PC-3 (cell line): ENCODE data around the gene ASIC5. TPM values are rescaled to one million over a fixed set of nuclear protein-coding genes. Genes with fewer than 3 reads are reported as not detected.

ENCODE experiments used
- ATAC-seq: fragments of 200-7000 bp; cut with Tn5 transposase; 2 replicates; pipeline ENCODE4 v1.9.1; 2020; ENCODE audit warnings: mild to moderate bottlenecking, moderate library complexity
- BruUV-seq: library from RNA; stranded (reverse); fragments of 400-500 nt; replicated peaks from 2 replicates; lab custom pipeline; 2021; lab: Mats Ljungman, UMichigan
- CTCF ChIA-PET: fragments of 300-600 bp; sonication (Branson Sonifier 250); formaldehyde crosslinking; loops from one replicate; lab custom pipeline; 2022; ENCODE audit warnings: antibody characterized with exemption; lab: Charles Lee
- POLR2A ChIA-PET: fragments of 300-600 bp; sonication (Branson Sonifier 250); formaldehyde crosslinking; loops from one replicate; lab custom pipeline; 2022; ENCODE audit warnings: antibody characterized with exemption; ENCODE audit not compliant: unreplicated experiment; lab: Charles Lee
- DNase-seq: peaks from one replicate; pipeline ENCODE4 v3.0.0-alpha.2; 2015
- H2AFZ ChIP-seq: fragments of 300-600 bp; sonication (generic); 2 replicates; pipeline ENCODE4 v1.6.0; 2016; ENCODE audit warnings: antibody characterized with exemption, low read length
- H3F3A ChIP-seq: fragments of 300-600 bp; sonication (generic); one replicate; pipeline ENCODE4 v1.6.0; 2017; ENCODE audit warnings: antibody characterized with exemption, low read length, control low read depth, mild to moderate bottlenecking; ENCODE audit not compliant: unreplicated experiment
- H3K27ac ChIP-seq: fragments of 300-600 bp; sonication (generic); 2 replicates; pipeline ENCODE4 v1.5.1; 2016; ENCODE audit warnings: mild to moderate bottlenecking, low read length
- H3K27me3 ChIP-seq: fragments of 300-600 bp; sonication (generic); 2 replicates; pipeline ENCODE4 v1.6.1; 2016; ENCODE audit warnings: low read length, mixed read lengths
- H3K36me3 ChIP-seq: fragments of 300-600 bp; sonication (generic); 2 replicates; pipeline ENCODE4 v1.6.1; 2016; ENCODE audit warnings: low read depth, mixed run types, low read length, mixed read lengths
- H3K4me1 ChIP-seq: fragments of 300-600 bp; sonication (generic); 2 replicates; pipeline ENCODE4 v1.5.1; 2016; ENCODE audit warnings: low read length; ENCODE audit not compliant: insufficient read depth
- H3K4me2 ChIP-seq: fragments of 300-600 bp; sonication (generic); 2 replicates; pipeline ENCODE4 v1.6.0; 2016; ENCODE audit warnings: low read length
- H3K4me3 ChIP-seq: fragments of 300-600 bp; sonication (generic); 2 replicates; pipeline ENCODE4 v1.5.1; 2016; ENCODE audit warnings: mild to moderate bottlenecking, low read length, mixed read lengths
- H3K79me2 ChIP-seq: fragments of 300-600 bp; sonication (generic); 2 replicates; pipeline ENCODE4 v1.6.1; 2017; ENCODE audit warnings: low read length, mixed read lengths
- H3K9ac ChIP-seq: fragments of 300-600 bp; sonication (generic); 2 replicates; pipeline ENCODE4 v1.6.0; 2016; ENCODE audit warnings: mild to moderate bottlenecking, low read length
- H3K9me2 ChIP-seq: fragments of 300-600 bp; sonication (generic); replicated peaks from 2 replicates; pipeline ENCODE4 v1.6.1; 2016; ENCODE audit warnings: mixed run types, low read length, mixed read lengths
- H3K9me3 ChIP-seq: fragments of 300-600 bp; sonication (generic); 2 replicates; pipeline ENCODE4 v1.6.1; 2016; ENCODE audit warnings: low read length, mixed read lengths
- H4K20me1 ChIP-seq: fragments of 300-600 bp; sonication (generic); 2 replicates; pipeline ENCODE4 v1.6.1; 2016; ENCODE audit warnings: low read length, mixed read lengths
- CTCF ChIP-seq: fragments of 300-600 bp; sonication (generic); conservative IDR thresholded peaks from 2 replicates; pipeline ENCODE4 v1.5.1; 2017; ENCODE audit warnings: antibody characterized with exemption, low read depth, mild to moderate bottlenecking, low read length
- EZH2 ChIP-seq: fragments of 300-600 bp; sonication (generic); IDR thresholded peaks from one replicate; pipeline ENCODE4 v1.6.1; 2017; ENCODE audit warnings: antibody characterized with exemption, mild to moderate bottlenecking, low read length; ENCODE audit not compliant: unreplicated experiment
- EZH2phosphoT487 ChIP-seq: fragments of 300-600 bp; sonication (generic); IDR thresholded peaks from 2 replicates; pipeline ENCODE4 v1.6.1; 2018; ENCODE audit warnings: mild to moderate bottlenecking, antibody characterized with exemption, low read length, borderline replicate concordance
- intact Hi-C: fragments of 100-400 bp; cut with micrococcal nuclease; formaldehyde crosslinking; loops from 2 replicates; pipeline ENCODE4 v1.9.0; 2023
- total RNA-seq: library from RNA; depleted of rRNA; stranded (reverse); fragments of >200 nt; gene quantifications from 2 replicates; pipeline ENCODE4 v1.2.3, GENCODE V29; 2014

The ASIC5 gene
- total RNA-seq, 1 experiment from 2014 or later, result not detected

- no peaks in the 10 kb centered on the region for H3K27me3 ChIP-seq
- no peaks in the 10 kb centered on the region for H3K9me2 ChIP-seq
- H2AFZ ChIP-seq, result 0 out of 2 replicates have a peak overlapping the region, but pooled peaks have one; percentile 4
- H3K36me3 ChIP-seq, result no peaks in the 10 kb centered on the region
- ATAC-seq (peak; percentile 70), DNase-seq (peak; percentile 59)
- ChIA-PET POLR2A (no interaction called here), CTCF (interaction anchor here (0.5 kb wide), 1 partner anchor 148 kb away, joined by 4 read pairs; no protein-coding TSS in a partner anchor)
- no peaks in the 10 kb centered on the region for H3K79me2 ChIP-seq
- intact Hi-C loops, result no loop called here
- H3F3A ChIP-seq, result no peaks in the 10 kb centered on the region
- no peak overlapping the region for H3K4me3 ChIP-seq
- TF ChIP-seq CTCF, result no peak
- no peak for TF ChIP-seq EZH2phosphoT487
- TF ChIP-seq EZH2, result no peak
- no peak overlapping the region for H3K27ac ChIP-seq
- no peaks in the 10 kb centered on the region for H3K9me3 ChIP-seq
- H3K4me2 ChIP-seq, result peak overlapping the region; percentile 52
- peaks cover 14% of the 10 kb centered on the region for H3K4me1 ChIP-seq
- no peaks in the 10 kb centered on the region for H4K20me1 ChIP-seq
- no TSS peak for BruUV-seq
- H3K9ac ChIP-seq, result no peak overlapping the region
Measured at GRCh38 chr4:155805016-155805415, 61.1 kb downstream of the ASIC5 start.

GRCh38 chr4:155802190-155802959 lies 63.7 kb downstream of the ASIC5 start:
- intact Hi-C loops, result no loop called here
- TF ChIP-seq CTCF (no peak), EZH2phosphoT487 (no peak), EZH2 (no peak)
- Histone ChIP-seq H3K27me3 (no peaks in the 10 kb centered on the region), H3K9me3 (no peaks in the 10 kb centered on the region), H3K27ac (no peak overlapping the region), H3K4me3 (no peak overlapping the region), H3K4me1 (peaks cover 14% of the 10 kb centered on the region), H3K9me2 (no peaks in the 10 kb centered on the region), H4K20me1 (no peaks in the 10 kb centered on the region), H3K9ac (no peak overlapping the region), H3F3A (no peaks in the 10 kb centered on the region), H2AFZ (no peak overlapping the region), H3K79me2 (no peaks in the 10 kb centered on the region), H3K4me2 (no peak overlapping the region), H3K36me3 (no peaks in the 10 kb centered on the region)
- POLR2A ChIA-PET, result interaction anchor here (0.5 kb wide), 1 partner anchor 732 kb away, joined by 8 read pairs; no protein-coding TSS in a partner anchor
- CTCF ChIA-PET, result no interaction called here
- BruUV-seq, result no TSS peak
- DNase-seq (no peak), ATAC-seq (no peak)

GRCh38 chr4:155800685-155801343 lies 65.3 kb downstream of the ASIC5 start:
- Histone ChIP-seq H2AFZ (no peak overlapping the region), H4K20me1 (no peaks in the 10 kb centered on the region), H3K79me2 (no peaks in the 10 kb centered on the region), H3F3A (no peaks in the 10 kb centered on the region), H3K9ac (no peak overlapping the region), H3K4me3 (no peak overlapping the region), H3K4me2 (no peak overlapping the region), H3K4me1 (peaks cover 14% of the 10 kb centered on the region), H3K27me3 (no peaks in the 10 kb centered on the region), H3K27ac (no peak overlapping the region), H3K9me2 (no peaks in the 10 kb centered on the region), H3K36me3 (no peaks in the 10 kb centered on the region), H3K9me3 (no peaks in the 10 kb centered on the region)
- intact Hi-C loops, result no loop called here
- ATAC-seq (no peak), DNase-seq (no peak)
- CTCF ChIA-PET, result no interaction called here
- TF ChIP-seq EZH2 (no peak), CTCF (no peak), EZH2phosphoT487 (no peak)
- no TSS peak for BruUV-seq
- POLR2A ChIA-PET, result no interaction called here
